Measurements from ENCODE around the gene UBN1. TPM values are rescaled to one million over a fixed set of nuclear protein-coding genes. Genes with fewer than 3 reads are reported as not detected.
A peak's percentile ranks its signal among the peaks of the same experiment; 100 is the strongest.

Gene UBN1
- 12.2 TPM for total RNA-seq

GRCh38 chr16:4846901-4847773 is at the start of gene UBN1, which contains the start of gene GLYR1:
UBN1 (plus strand) TSS chr16:4847481; CDS start chr16:4852918, 5,437 bp downstream.
GLYR1 (minus strand) TSS chr16:4847288; CDS start chr16:4847265, 23 bp downstream.
- FAIRE-seq (no peak), DNase-seq (ENCODE audit: low spot score in 2 of 2) (peak; percentile 98 to 99)

GRCh38 chr16:4797805-4798252 is 49.5 kb upstream of the UBN1 start:
- FAIRE-seq: no peak

GRCh38 chr16:4798456-4798855 is 48.8 kb upstream of the UBN1 start:
- FAIRE-seq: no peak
- DNase-seq (ENCODE audit: low spot score in 2 of 2): no peak

More at GRCh38 chr16:4797805-4798252, 49.5 kb upstream of the UBN1 start:
- DNase-seq (ENCODE audit: low spot score in 2 of 2): no peak

- FAIRE-seq (no peak), DNase-seq (ENCODE audit: low spot score in 2 of 2) (no peak)
Measured at GRCh38 chr16:4799171-4799855, 48.0 kb upstream of the UBN1 start.

- peak; percentile 56 to 72 for DNase-seq (ENCODE audit: low spot score in 2 of 2)
- no peak for FAIRE-seq
Measured at GRCh38 chr16:4800290-4801041, 46.8 kb upstream of the UBN1 start.

- DNase-seq (ENCODE audit: low spot score in 2 of 2) (peak in 1 of 2 donors; percentile 32), FAIRE-seq (no peak)
Measured at GRCh38 chr16:4801051-4801961, 46.0 kb upstream of the UBN1 start.

- DNase-seq (ENCODE audit: low spot score in 2 of 2) (peak; percentile 56 to 72), FAIRE-seq (no peak)
Measured at GRCh38 chr16:4801962-4802658, 45.2 kb upstream of the UBN1 start, which contains the start of gene ROGDI. ROGDI (minus strand) TSS chr16:4802633; CDS start chr16:4802571, 62 bp downstream.

- DNase-seq (ENCODE audit: low spot score in 2 of 2) (peak; percentile 95 to 96), FAIRE-seq (no peak)
Measured at GRCh38 chr16:4802659-4803287, 44.5 kb upstream of the UBN1 start.

GRCh38 chr16:4803401-4803844 is 43.9 kb upstream of the UBN1 start:
- no peak for DNase-seq (ENCODE audit: low spot score in 2 of 2)
- FAIRE-seq: no peak

- FAIRE-seq (no peak), DNase-seq (ENCODE audit: low spot score in 2 of 2) (no peak)
Measured at GRCh38 chr16:4803898-4804762, 43.2 kb upstream of the UBN1 start.

- no peak for FAIRE-seq
- no peak for DNase-seq (ENCODE audit: low spot score in 2 of 2)
Measured at GRCh38 chr16:4805231-4805630, 42.0 kb upstream of the UBN1 start.

GRCh38 chr16:4806280-4806679 is 41.0 kb upstream of the UBN1 start:
- no peak for DNase-seq (ENCODE audit: low spot score in 2 of 2)
- FAIRE-seq: no peak

- no peak for FAIRE-seq
Measured at GRCh38 chr16:4811242-4811641, 36.0 kb upstream of the UBN1 start.

GRCh38 chr16:4811773-4812172 is 35.5 kb upstream of the UBN1 start:
- no peak for DNase-seq (ENCODE audit: low spot score in 2 of 2)
- no peak for FAIRE-seq

More at GRCh38 chr16:4811242-4811641, 36.0 kb upstream of the UBN1 start:
- no peak for DNase-seq (ENCODE audit: low spot score in 2 of 2)

- FAIRE-seq (no peak), DNase-seq (ENCODE audit: low spot score in 2 of 2) (no peak)
Measured at GRCh38 chr16:4813251-4814003, 33.9 kb upstream of the UBN1 start.

GRCh38 chr16:4814046-4814445 is 33.2 kb upstream of the UBN1 start:
- FAIRE-seq (no peak), DNase-seq (ENCODE audit: low spot score in 2 of 2) (no peak)
